Measurements from ENCODE around the gene NR6A1. TPM values are rescaled to one million over a fixed set of nuclear protein-coding genes. Genes with fewer than 3 reads are reported as not detected.

The NR6A1 gene
- total RNA-seq, 1 donor from 2014 or later, result 63.8 TPM

DNA sequence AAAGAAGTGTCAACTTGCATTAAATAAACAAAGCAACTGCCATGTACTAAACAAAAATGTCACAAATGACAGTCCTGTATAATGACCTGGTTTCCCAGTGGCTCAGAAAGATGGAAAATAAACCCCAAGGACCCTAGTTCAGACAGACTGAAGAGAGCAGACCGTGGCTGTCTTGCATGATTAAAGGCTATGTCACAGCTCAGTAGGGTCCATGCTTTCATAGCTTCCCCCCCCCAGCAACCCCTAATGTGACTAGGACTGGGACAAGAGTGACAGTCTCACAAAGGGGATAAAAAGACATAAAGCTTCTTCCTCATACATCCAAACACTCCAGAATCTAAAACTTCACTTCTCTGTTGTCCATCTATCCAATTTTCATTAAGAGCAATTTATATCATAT lies 113.6 kb downstream of the NR6A1 start:
- Mint-ChIP-seq H3K4me1 (ENCODE audit: unreplicated experiment) (peaks cover 32% of the 10 kb centered on the region), H3K9me3 (ENCODE audit: unreplicated experiment) (no peaks in the 10 kb centered on the region), H3K27me3 (ENCODE audit: unreplicated experiment) (peaks cover 4% of the 10 kb centered on the region), H3K4me3 (ENCODE audit: unreplicated experiment) (no peak overlapping the region), H3K36me3 (ENCODE audit: low read depth, unreplicated experiment) (no peaks in the 10 kb centered on the region), H3K27ac (ENCODE audit: unreplicated experiment) (no peak overlapping the region)
- DNase-seq (ENCODE audit: low spot score), result no peak
- TF ChIP-seq, protein P1, sequence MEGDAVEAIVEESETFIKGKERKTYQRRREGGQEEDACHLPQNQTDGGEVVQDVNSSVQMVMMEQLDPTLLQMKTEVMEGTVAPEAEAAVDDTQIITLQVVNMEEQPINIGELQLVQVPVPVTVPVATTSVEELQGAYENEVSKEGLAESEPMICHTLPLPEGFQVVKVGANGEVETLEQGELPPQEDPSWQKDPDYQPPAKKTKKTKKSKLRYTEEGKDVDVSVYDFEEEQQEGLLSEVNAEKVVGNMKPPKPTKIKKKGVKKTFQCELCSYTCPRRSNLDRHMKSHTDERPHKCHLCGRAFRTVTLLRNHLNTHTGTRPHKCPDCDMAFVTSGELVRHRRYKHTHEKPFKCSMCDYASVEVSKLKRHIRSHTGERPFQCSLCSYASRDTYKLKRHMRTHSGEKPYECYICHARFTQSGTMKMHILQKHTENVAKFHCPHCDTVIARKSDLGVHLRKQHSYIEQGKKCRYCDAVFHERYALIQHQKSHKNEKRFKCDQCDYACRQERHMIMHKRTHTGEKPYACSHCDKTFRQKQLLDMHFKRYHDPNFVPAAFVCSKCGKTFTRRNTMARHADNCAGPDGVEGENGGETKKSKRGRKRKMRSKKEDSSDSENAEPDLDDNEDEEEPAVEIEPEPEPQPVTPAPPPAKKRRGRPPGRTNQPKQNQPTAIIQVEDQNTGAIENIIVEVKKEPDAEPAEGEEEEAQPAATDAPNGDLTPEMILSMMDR (IDR thresholded peaks at IDR 0.05; ENCODE audit: unreplicated experiment), result no peak

DNA sequence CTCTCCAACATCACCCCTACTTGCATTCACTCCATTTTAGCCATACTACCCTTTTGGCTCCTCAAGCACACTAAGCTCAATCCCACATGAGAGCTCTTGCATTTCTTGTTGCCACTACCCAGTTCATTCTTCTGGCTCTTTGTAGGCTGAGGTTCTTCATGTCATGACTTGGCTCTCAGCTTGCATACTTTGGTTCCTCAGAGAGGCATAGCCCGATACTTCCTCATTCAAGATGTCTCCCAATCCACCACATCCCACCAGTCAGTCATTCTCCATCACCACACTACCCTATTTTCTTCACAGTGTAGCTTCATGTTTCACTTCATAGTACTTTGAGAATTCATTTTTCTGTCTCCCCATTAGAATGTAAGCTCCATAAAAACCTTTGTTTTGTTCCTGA lies 116.7 kb downstream of the NR6A1 start:
- no peaks in the 10 kb centered on the region for H3K9me3 Mint-ChIP-seq (ENCODE audit: unreplicated experiment)
- H3K4me1 Mint-ChIP-seq (ENCODE audit: unreplicated experiment), result peaks cover 16% of the 10 kb centered on the region
- DNase-seq (ENCODE audit: low spot score), result no peak
- no peak overlapping the region for H3K4me3 Mint-ChIP-seq (ENCODE audit: unreplicated experiment)
- no peak overlapping the region for H3K27ac Mint-ChIP-seq (ENCODE audit: unreplicated experiment)
- H3K36me3 Mint-ChIP-seq (ENCODE audit: low read depth, unreplicated experiment), result no peaks in the 10 kb centered on the region
- TF ChIP-seq, protein P1 (IDR thresholded peaks at IDR 0.05; ENCODE audit: unreplicated experiment), result no peak
- H3K27me3 Mint-ChIP-seq (ENCODE audit: unreplicated experiment), result peaks cover 4% of the 10 kb centered on the region

GRCh38 chr9:124652615-124653393 lies 118.3 kb downstream of the NR6A1 start:
- H3K27me3 Mint-ChIP-seq (ENCODE audit: unreplicated experiment), result no peaks in the 10 kb centered on the region
- TF ChIP-seq, protein P1 (IDR thresholded peaks at IDR 0.05; ENCODE audit: unreplicated experiment), result no peak
- H3K4me3 Mint-ChIP-seq (ENCODE audit: unreplicated experiment), result no peak overlapping the region
- H3K9me3 Mint-ChIP-seq (ENCODE audit: unreplicated experiment), result no peaks in the 10 kb centered on the region
- no peaks in the 10 kb centered on the region for H3K36me3 Mint-ChIP-seq (ENCODE audit: low read depth, unreplicated experiment)
- DNase-seq (ENCODE audit: low spot score), result no peak
- peaks cover 5% of the 10 kb centered on the region for H3K4me1 Mint-ChIP-seq (ENCODE audit: unreplicated experiment)
- H3K27ac Mint-ChIP-seq (ENCODE audit: unreplicated experiment), result no peak overlapping the region

DNA sequence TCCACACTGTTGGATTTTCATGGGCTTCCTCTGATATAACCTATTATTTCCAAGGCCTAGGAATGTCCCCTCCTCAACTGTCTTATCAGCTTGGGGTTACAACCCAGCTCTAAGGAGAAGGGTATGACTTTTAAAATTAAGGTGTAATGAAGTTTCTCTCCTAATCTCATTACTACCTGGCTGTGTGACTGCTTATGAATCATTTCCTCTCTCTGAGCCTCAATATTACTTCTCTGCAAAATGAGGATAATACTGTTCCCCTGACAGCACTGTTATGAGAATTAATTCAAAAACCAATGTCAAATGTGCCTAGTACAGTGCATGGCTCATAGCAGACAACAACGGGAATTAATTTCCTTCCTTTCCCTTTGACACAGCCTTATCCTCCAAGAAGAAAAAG lies 118.9 kb downstream of the NR6A1 start:
- H3K27ac Mint-ChIP-seq (ENCODE audit: unreplicated experiment), result no peak overlapping the region
- H3K4me3 Mint-ChIP-seq (ENCODE audit: unreplicated experiment), result no peak overlapping the region
- H3K27me3 Mint-ChIP-seq (ENCODE audit: unreplicated experiment), result no peaks in the 10 kb centered on the region
- no peaks in the 10 kb centered on the region for H3K36me3 Mint-ChIP-seq (ENCODE audit: low read depth, unreplicated experiment)
- DNase-seq (ENCODE audit: low spot score), result no peak
- H3K4me1 Mint-ChIP-seq (ENCODE audit: unreplicated experiment), result peaks cover 5% of the 10 kb centered on the region
- no peaks in the 10 kb centered on the region for H3K9me3 Mint-ChIP-seq (ENCODE audit: unreplicated experiment)
- TF ChIP-seq, protein P1 (IDR thresholded peaks at IDR 0.05; ENCODE audit: unreplicated experiment), result no peak

GRCh38 chr9:124645274-124645673 lies 125.8 kb downstream of the NR6A1 start:
- Mint-ChIP-seq H3K9me3 (ENCODE audit: unreplicated experiment) (no peaks in the 10 kb centered on the region), H3K4me1 (ENCODE audit: unreplicated experiment) (no peaks in the 10 kb centered on the region), H3K27me3 (ENCODE audit: unreplicated experiment) (no peaks in the 10 kb centered on the region), H3K27ac (ENCODE audit: unreplicated experiment) (no peak overlapping the region), H3K36me3 (ENCODE audit: low read depth, unreplicated experiment) (no peaks in the 10 kb centered on the region), H3K4me3 (ENCODE audit: unreplicated experiment) (no peak overlapping the region)
- DNase-seq (ENCODE audit: low spot score), result no peak
- TF ChIP-seq, protein P1 (IDR thresholded peaks at IDR 0.05; ENCODE audit: unreplicated experiment), result no peak

Data from endothelial cell (in vitro differentiated cells).